Activated CD8-positive, alpha-beta memory T cell treated with anti-CD3 and anti-CD28 coated beads for 4 hours (primary cell): ENCODE results near the gene MAVS.
"Not testable (repeated sequence)": the region's sequence is repeated elsewhere in the genome, so short reads cannot be mapped to it uniquely, and the experiment has no call there.

Source experiments
- DNase-seq, 2 donors: peaks; one replicate each; pipeline ENCODE4 v3.0.0-alpha.2; 2020; ENCODE audit warnings: low read depth in 2 of 2

Gene MAVS

GRCh38 chr20:3847429-3847940, 851 bp downstream of the MAVS start:
- DNase-seq = no peak

- DNase-seq = no peak
These were observed 1.9 kb downstream of the MAVS start for GRCh38 chr20:3848565-3848964.

GRCh38 chr20:3854462-3854871, 7.8 kb downstream of the MAVS start:
- DNase-seq = no peak

GRCh38 chr20:3857405-3857804, 10.8 kb downstream of the MAVS start:
- DNase-seq = no peak

GRCh38 chr20:3858689-3859088, 12.1 kb downstream of the MAVS start:
- DNase-seq = no peak

- no peak for DNase-seq
These were observed 14.6 kb downstream of the MAVS start for GRCh38 chr20:3861191-3861590.

GRCh38 chr20:3862333-3862732, 15.7 kb downstream of the MAVS start:
- DNase-seq = no peak

GRCh38 chr20:3863317-3863716, 16.7 kb downstream of the MAVS start:
- DNase-seq = no peak

GRCh38 chr20:3864518-3864917, 17.9 kb downstream of the MAVS start:
- no peak for DNase-seq

GRCh38 chr20:3865152-3865886, 18.7 kb downstream of the MAVS start:
- no peak for DNase-seq

GRCh38 chr20:3865887-3866407, 19.3 kb downstream of the MAVS start:
- no peak for DNase-seq

GRCh38 chr20:3866464-3866863, 19.8 kb downstream of the MAVS start:
- DNase-seq = no peak

GRCh38 chr20:3867802-3868201, 21.2 kb downstream of the MAVS start:
- DNase-seq = no peak

- DNase-seq = no peak
These were observed 23.4 kb downstream of the MAVS start for GRCh38 chr20:3869839-3870634.

GRCh38 chr20:3871550-3872265, 25.1 kb downstream of the MAVS start:
- no peak for DNase-seq

GRCh38 chr20:3873507-3873906, 26.9 kb downstream of the MAVS start:
- no peak for DNase-seq

GRCh38 chr20:3874194-3874844, 27.7 kb downstream of the MAVS start:
- no peak for DNase-seq

GRCh38 chr20:3875378-3875974, 28.8 kb downstream of the MAVS start:
- no peak for DNase-seq

GRCh38 chr20:3876000-3876399, 29.4 kb downstream of the MAVS start:
- DNase-seq = no peak

GRCh38 chr20:3876676-3877075, 30.0 kb downstream of the MAVS start:
- DNase-seq = no peak

- not testable (repeated sequence) for DNase-seq
These were observed 32.3 kb downstream of the MAVS start for GRCh38 chr20:3878921-3879274.
